OCI-LY7 (cell line): Measurements from ENCODE around the gene PALMD. TPM values are rescaled to one million over a fixed set of nuclear protein-coding genes. Genes with fewer than 3 reads are reported as not detected.

Source experiments
- BruUV-seq: library from RNA; stranded (reverse); fragments of 400-500 nt; replicated peaks from 2 replicates; lab custom pipeline; 2021; lab: Mats Ljungman, UMichigan
- CTCF ChIA-PET: fragments of 300-600 bp; sonication (Branson Sonifier 250); formaldehyde crosslinking; loops from one replicate; lab custom pipeline; 2022; ENCODE audit warnings: antibody characterized with exemption; ENCODE audit not compliant: unreplicated experiment; lab: Charles Lee
- POLR2A ChIA-PET: fragments of 300-600 bp; sonication (Branson Sonifier 250); formaldehyde crosslinking; loops from one replicate; lab custom pipeline; 2022; ENCODE audit warnings: antibody characterized with exemption; lab: Charles Lee
- DNase-seq: peaks from one replicate; pipeline ENCODE4 v3.0.0-alpha.2; 2015; ENCODE audit warnings: low spot score
- H2AFZ ChIP-seq: fragments of 200-600 bp; sonication (generic), shearing (Covaris generic); 2 replicates; pipeline ENCODE4 v1.6.1; 2014; ENCODE audit warnings: mild to moderate bottlenecking, antibody characterized with exemption, low read length, moderate library complexity
- H3K27ac ChIP-seq: fragments of 200-600 bp; sonication (generic); 2 replicates; pipeline ENCODE4 v1.5.1; 2014; ENCODE audit warnings: mixed run types, low read depth, mild to moderate bottlenecking, moderate library complexity, low read length, inconsistent platforms; ENCODE audit not compliant: poor library complexity, severe bottlenecking
- H3K36me3 ChIP-seq: fragments of 200-600 bp; sonication (generic); 2 replicates; pipeline ENCODE4 v1.6.1; 2014; ENCODE audit warnings: mild to moderate bottlenecking, antibody characterized with exemption, low read length, moderate library complexity, mixed read lengths; ENCODE audit not compliant: insufficient read depth
- H3K4me1 ChIP-seq: fragments of 200-600 bp; sonication (generic); 2 replicates; pipeline ENCODE4 v1.5.1; 2014; ENCODE audit warnings: mild to moderate bottlenecking, low read length; ENCODE audit not compliant: insufficient read depth, poor library complexity, severe bottlenecking
- H3K4me2 ChIP-seq: fragments of 200-600 bp; sonication (generic); 2 replicates; pipeline ENCODE4 v1.6.1; 2014; ENCODE audit warnings: mild to moderate bottlenecking, low read length
- H3K4me3 ChIP-seq: fragments of 200-600 bp; sonication (generic); 2 replicates; pipeline ENCODE4 v1.5.1; 2014; ENCODE audit warnings: mild to moderate bottlenecking, low read depth, low read length; ENCODE audit not compliant: poor library complexity, severe bottlenecking
- H3K79me2 ChIP-seq: fragments of 200-600 bp; sonication (generic); 2 replicates; pipeline ENCODE4 v1.6.1; 2016; ENCODE audit warnings: low read depth, mild to moderate bottlenecking, low read length, moderate library complexity, mixed read lengths; ENCODE audit not compliant: insufficient read depth
- H3K9me2 ChIP-seq: fragments of 200-600 bp; sonication (generic); 2 replicates; pipeline ENCODE4 v1.6.1; 2016; ENCODE audit warnings: mild to moderate bottlenecking, low read length, mixed read lengths; ENCODE audit not compliant: insufficient read depth
- H3K9me3 ChIP-seq: fragments of 200-600 bp; sonication (generic); 2 replicates; pipeline ENCODE4 v1.6.1; 2014; ENCODE audit warnings: mild to moderate bottlenecking, mixed run types, low read length, mixed read lengths
- H4K20me1 ChIP-seq: fragments of 200-600 bp; sonication (generic); 2 replicates; pipeline ENCODE4 v1.6.1; 2014; ENCODE audit warnings: mild to moderate bottlenecking, antibody characterized with exemption, low read length, moderate library complexity, mixed read lengths; ENCODE audit not compliant: insufficient read depth
- CTCF ChIP-seq: fragments of 200-600 bp; sonication (generic); conservative IDR thresholded peaks from 2 replicates; pipeline ENCODE4 v1.5.1; 2014; ENCODE audit warnings: mild to moderate bottlenecking, antibody characterized with exemption, low read length, moderate library complexity, mixed read lengths
- EZH2phosphoT487 ChIP-seq: fragments of 200-600 bp; sonication (generic); IDR thresholded peaks from 2 replicates; pipeline ENCODE4 v1.6.1; 2018; ENCODE audit warnings: low read depth, borderline replicate concordance, mild to moderate bottlenecking, mixed run types, antibody characterized with exemption, low read length, moderate library complexity, mixed read lengths
- intact Hi-C: fragments of 100-400 bp; cut with micrococcal nuclease; formaldehyde crosslinking; loops from one replicate; pipeline ENCODE4 v1.10.0; 2022; ENCODE audit not compliant: unreplicated experiment
- total RNA-seq, 2 experiments: library from RNA; depleted of rRNA in 1 of 2; stranded (reverse); fragments of >200 nt in 1 of 2; shearing (Covaris generic) in 1 of 2; gene quantifications; 2 replicates each; pipeline ENCODE4 v1.2.3, GENCODE V29; 2014 to 2022

The PALMD gene
- total RNA-seq, 2 experiments from 2014 or later = not detected

GRCh38 chr1:99646868-99647267, 955 bp downstream of the PALMD start:
- CTCF ChIA-PET = no interaction called here
- Histone ChIP-seq H3K79me2 (no peaks in the 10 kb centered on the region), H3K9me3 (no peaks in the 10 kb centered on the region), H3K4me2 (no peak overlapping the region), H4K20me1 (no peaks in the 10 kb centered on the region), H3K4me3 (no peak overlapping the region), H3K36me3 (no peaks in the 10 kb centered on the region), H2AFZ (no peak overlapping the region), H3K27ac (no peak overlapping the region), H3K4me1 (no peaks in the 10 kb centered on the region), H3K9me2 (no peaks in the 10 kb centered on the region)
- POLR2A ChIA-PET = interaction anchor here (0.9 to 1.2 kb wide), 2 partner anchors 12 to 87 kb away, joined by 3 read pairs; no protein-coding TSS in a partner anchor
- DNase-seq = no peak
- TF ChIP-seq EZH2phosphoT487 (no peak), CTCF (no peak)
- intact Hi-C loops = no loop called here
- BruUV-seq = no TSS peak

GRCh38 chr1:99647490-99647889, 1.6 kb downstream of the PALMD start:
- Histone ChIP-seq H3K4me3 (no peak overlapping the region), H3K9me3 (no peaks in the 10 kb centered on the region), H4K20me1 (no peaks in the 10 kb centered on the region), H3K4me2 (no peak overlapping the region), H3K27ac (no peak overlapping the region), H3K36me3 (no peaks in the 10 kb centered on the region), H2AFZ (no peak overlapping the region), H3K9me2 (no peaks in the 10 kb centered on the region), H3K79me2 (no peaks in the 10 kb centered on the region), H3K4me1 (no peaks in the 10 kb centered on the region)
- TF ChIP-seq EZH2phosphoT487 = no peak
- TF ChIP-seq CTCF = no peak
- ChIA-PET POLR2A (interaction anchor here (1.2 kb wide), 1 partner anchor 12 kb away, joined by 3 read pairs; no protein-coding TSS in a partner anchor), CTCF (no interaction called here)
- DNase-seq = no peak
- intact Hi-C loops = no loop called here
- BruUV-seq = no TSS peak

GRCh38 chr1:99648107-99648506, 2.2 kb downstream of the PALMD start:
- Histone ChIP-seq H3K79me2 (no peaks in the 10 kb centered on the region), H3K9me2 (no peaks in the 10 kb centered on the region), H3K9me3 (no peaks in the 10 kb centered on the region), H3K4me2 (no peak overlapping the region), H2AFZ (no peak overlapping the region), H4K20me1 (no peaks in the 10 kb centered on the region), H3K4me1 (no peaks in the 10 kb centered on the region), H3K27ac (no peak overlapping the region), H3K36me3 (no peaks in the 10 kb centered on the region), H3K4me3 (no peak overlapping the region)
- no peak for DNase-seq
- TF ChIP-seq CTCF = 0 out of 2 replicates have a peak, but pooled peaks have one; percentile 11
- TF ChIP-seq EZH2phosphoT487 = no peak
- POLR2A ChIA-PET = interaction anchor here (0.6 kb wide), 1 partner anchor 112 kb away, joined by 3 read pairs; no protein-coding TSS in a partner anchor
- intact Hi-C loops = no loop called here
- CTCF ChIA-PET = no interaction called here
- BruUV-seq = no TSS peak
